ENCODE measurements around the gene PTPRM. TPM values are rescaled to one million over a fixed set of nuclear protein-coding genes. Genes with fewer than 3 reads are reported as not detected.

PTPRM gene
- total RNA-seq, 2 donors from 2014 or later: 12.3 to 15.9 TPM

DNA sequence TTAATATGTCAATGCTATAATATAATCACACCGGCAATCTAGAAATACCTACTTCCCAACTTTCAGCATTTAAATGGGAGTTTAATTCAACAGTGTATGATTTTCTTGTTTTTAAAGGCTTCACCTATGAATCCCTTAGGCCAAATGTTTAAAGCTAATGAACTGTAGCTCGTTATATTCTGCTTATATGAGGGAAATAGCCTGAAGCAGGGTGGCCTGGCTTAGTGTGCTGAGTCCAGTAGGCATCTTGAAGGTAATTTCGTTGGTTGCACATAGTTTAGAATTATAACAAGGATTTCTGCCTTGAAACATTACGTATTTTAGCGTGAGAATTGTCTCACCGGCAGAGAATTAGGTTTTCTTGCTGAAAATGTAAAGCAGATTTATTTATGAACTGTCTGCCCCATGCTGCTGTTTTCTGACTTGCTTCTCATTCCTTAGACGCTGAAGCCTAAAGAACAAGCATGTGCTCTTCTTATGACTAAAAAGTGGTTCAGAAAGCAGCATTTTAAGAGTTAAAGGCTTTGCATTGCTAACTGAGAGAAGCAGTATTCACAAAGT lies 608.5 kb downstream of the PTPRM start:
- intact Hi-C loops (cut with DNase I, micrococcal nuclease): no loop called here
- DNase-seq (no peak), ATAC-seq (no peak)

- ATAC-seq: no peak
- intact Hi-C loops (cut with DNase I, micrococcal nuclease): no loop called here
- DNase-seq: no peak
Measured at GRCh38 chr18:8176109-8176508, 609.0 kb downstream of the PTPRM start.

- DNase-seq (no peak), ATAC-seq (no peak)
- intact Hi-C loops (cut with DNase I, micrococcal nuclease): no loop called here
Measured at GRCh38 chr18:8176554-8176953, 609.4 kb downstream of the PTPRM start.

DNA sequence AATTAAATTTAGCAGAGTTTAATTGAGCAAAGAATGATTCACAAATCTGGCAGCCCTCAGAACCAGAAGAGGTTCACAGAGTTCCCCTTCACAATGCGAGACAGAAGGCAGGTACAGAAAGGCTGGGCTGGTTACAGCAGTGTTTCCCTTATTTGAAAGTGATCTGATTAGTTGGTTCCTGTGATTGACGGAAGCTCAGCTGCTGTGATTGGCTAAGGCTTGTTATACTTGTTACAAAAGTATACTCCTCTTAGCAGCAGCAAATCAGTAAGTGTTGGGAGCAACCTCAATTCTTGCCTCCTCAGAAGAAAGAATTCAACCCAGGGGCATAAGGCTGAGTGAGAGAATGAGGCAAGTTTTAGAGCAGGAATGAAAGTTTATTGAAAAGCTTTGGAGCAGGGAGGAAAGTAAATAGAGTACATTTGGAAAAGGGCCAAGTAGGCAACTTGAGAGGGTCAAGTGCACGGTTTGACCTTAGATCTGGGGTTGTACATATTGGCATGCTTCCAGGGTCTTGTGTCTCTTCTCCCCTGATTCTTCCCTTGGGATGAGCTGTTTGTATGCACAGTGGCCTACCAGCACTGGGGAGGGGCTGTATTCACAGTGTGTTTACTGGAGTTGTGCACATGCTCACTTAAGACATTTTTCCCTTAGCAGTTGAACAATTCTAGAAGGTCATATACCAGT lies 610.4 kb downstream of the PTPRM start:
- DNase-seq (peak in 1 of 2 donors; percentile 28), ATAC-seq (peak; percentile 40)
- intact Hi-C loops (cut with DNase I, micrococcal nuclease): no loop called here

DNA sequence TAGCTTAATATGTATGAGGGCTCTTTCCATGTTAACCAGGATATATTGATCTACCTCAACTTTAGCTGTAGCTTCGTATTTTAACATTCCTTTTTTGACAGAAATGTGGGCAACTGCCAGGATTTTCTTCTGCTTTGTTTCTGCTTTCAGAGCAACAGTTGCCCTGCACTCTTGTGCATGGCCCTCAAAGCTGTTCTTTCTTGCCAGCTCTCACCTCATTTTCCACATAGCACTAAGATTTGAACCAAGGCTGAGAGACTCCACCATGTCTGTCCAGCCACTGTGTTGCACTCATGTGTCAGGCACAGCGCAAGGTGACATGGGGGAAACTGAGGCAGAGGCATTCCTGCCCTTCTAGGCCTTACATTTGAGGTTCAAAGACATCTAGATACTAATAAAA lies 619.3 kb downstream of the PTPRM start:
- no peak for DNase-seq
- intact Hi-C loops (cut with DNase I, micrococcal nuclease): no loop called here
- ATAC-seq: no peak

DNA sequence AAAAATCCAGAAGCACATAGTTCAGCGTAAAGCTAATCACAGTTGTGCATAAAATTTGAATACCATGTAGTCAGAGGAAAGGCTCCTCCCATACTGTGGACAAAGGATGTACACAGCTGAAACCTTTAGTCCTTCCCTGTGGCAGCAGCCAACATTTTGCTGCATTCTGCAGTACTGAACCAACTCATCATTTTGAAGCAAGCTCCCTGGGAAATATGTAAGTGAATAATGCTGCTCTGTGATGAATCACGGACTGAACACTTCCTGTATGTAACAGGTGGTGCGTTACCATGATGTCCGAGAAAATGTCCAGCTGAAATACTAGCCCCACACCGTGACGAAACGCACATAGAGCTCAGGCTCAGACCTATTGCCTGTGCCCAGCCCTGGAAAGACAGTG lies 621.1 kb downstream of the PTPRM start:
- ATAC-seq (no peak), DNase-seq (no peak)
- intact Hi-C loops (cut with DNase I, micrococcal nuclease): no loop called here

- no peak for ATAC-seq
- intact Hi-C loops (cut with DNase I, micrococcal nuclease): no loop called here
- no peak for DNase-seq
Measured at GRCh38 chr18:8190980-8191379, 623.9 kb downstream of the PTPRM start.

DNA sequence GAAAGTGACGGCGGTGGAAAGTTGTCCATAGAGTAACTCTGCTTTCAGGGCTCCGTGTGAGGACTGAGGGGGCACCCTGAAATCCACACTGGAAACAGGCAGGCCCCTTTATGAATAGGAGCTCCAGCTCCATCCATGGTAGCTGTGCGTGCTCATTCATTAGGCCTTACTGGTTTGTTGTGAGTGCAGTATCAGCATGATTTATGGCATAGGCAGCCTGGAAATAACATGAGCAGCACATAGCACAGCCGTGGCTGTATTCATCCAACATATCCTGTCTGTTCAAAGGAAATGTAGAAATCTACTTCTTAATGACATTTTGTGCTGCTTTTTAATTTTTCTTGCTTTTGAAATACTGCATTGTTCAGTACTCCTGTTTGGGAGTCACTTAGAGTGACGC lies 627.3 kb downstream of the PTPRM start:
- intact Hi-C loops (cut with DNase I, micrococcal nuclease): no loop called here
- no peak for ATAC-seq
- DNase-seq: no peak

DNA sequence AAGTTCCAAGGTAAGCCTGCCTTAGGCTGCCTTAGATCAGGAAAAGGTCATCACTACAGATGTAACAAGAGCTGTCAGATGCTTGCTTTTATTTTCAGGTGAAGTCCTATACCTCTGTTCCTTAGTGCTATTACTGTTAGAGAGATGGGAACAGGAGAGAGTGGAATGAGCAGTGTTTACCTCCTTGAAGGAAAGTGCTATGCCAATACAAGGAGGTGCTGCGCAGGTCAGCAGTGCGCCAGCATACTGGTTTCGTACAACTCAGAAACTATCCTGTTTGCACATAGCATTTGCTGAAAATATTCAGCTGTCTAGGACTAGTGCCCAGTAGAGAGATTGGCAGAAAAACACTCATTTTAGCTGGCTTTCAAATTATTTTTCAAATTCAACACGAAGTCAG lies 629.1 kb downstream of the PTPRM start:
- intact Hi-C loops (cut with DNase I, micrococcal nuclease): no loop called here
- no peak for ATAC-seq
- DNase-seq: no peak

DNA sequence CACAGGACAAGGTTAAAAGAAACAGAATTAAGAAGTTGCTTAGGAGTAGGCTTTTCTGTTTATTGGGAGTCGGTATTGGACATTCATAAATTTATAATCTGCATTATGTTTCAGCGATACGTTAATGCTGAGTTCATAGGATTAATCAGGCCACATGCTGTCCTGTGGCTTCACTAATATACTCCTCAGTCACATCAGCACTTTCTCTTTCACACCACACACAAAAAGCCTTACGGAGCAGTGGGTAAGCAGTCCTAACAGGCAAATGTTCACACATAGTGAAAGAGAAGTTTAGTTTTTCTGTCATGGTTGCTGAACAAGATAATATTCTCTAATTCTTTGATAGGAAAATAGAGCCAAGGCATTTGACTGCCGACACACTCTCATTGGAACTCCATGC lies 630.4 kb downstream of the PTPRM start:
- ATAC-seq: no peak
- DNase-seq: no peak
- intact Hi-C loops (cut with DNase I, micrococcal nuclease): no loop called here

DNA sequence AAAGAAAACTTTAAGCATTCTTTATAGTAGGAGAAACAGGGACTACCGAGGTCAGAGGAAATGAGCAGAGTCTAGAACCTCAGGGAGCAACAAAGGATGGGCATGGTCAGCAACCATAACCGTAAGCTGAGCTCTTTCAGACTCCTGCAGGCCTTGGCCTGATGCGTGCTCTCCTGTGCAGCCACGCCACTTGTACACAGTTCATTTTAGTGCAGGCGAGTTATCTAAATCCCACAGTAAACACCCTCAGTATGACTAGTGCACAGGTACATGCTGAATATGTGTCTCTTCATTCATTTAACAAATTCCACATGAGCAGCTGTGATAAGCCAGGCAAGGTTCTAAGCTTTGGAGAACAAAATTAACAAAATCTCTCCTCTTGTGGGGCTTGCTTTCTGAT lies 640.9 kb downstream of the PTPRM start:
- no peak for DNase-seq

DNA sequence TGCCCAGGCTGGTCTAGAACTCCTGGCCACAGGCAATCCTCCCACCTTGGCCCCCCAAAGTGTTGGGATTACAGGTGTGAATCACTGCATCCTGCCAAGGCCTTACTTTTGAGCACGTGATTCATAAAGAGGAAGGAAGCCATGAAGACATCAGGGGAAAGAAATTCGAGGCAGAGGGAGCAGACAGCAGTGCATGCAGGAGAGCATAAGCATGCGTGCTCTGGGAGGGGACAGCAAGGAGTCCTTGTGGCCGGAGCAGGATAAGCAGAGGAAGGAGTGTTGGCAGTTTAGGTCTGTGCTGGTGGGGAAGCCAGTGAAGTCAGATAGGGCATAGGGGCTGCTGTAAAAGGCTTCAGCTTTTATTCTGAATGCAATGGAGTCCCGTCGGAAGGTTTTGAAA lies 641.6 kb downstream of the PTPRM start:
- intact Hi-C loops (cut with DNase I, micrococcal nuclease): no loop called here
- ATAC-seq: no peak
- DNase-seq: no peak

More for the DNA sequence above, 640.9 kb downstream of the PTPRM start:
- intact Hi-C loops (cut with DNase I, micrococcal nuclease): no loop called here
- no peak for ATAC-seq

GRCh38 chr18:8212896-8213780 lies 646.0 kb downstream of the PTPRM start:
- no peak for ATAC-seq
- intact Hi-C loops (cut with DNase I, micrococcal nuclease): no loop called here
- DNase-seq: no peak

DNA sequence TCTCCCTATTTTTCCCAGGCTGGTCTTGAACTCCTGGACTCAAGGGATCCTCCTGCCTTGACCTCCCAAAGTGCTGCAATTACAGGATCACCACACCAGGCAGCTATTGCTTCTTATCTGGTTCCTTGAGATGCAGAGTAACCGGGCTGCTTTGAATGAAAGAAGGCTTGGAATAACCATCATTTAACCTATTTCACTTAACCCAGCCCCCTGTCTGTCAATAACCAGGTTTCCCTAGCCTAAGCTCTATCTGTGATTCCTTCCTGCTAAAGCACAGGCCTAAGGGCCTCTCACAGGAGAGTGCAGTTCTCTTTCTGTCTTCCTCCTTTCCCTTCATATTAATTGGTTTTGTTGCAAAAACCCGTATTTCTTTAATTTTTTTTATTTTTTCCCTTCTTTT lies 648.6 kb downstream of the PTPRM start:
- ATAC-seq (no peak), DNase-seq (no peak)
- intact Hi-C loops (cut with DNase I, micrococcal nuclease): no loop called here

- intact Hi-C loops (cut with DNase I, micrococcal nuclease): no loop called here
- ATAC-seq (no peak), DNase-seq (no peak)
Measured at GRCh38 chr18:8217051-8217564, 650.0 kb downstream of the PTPRM start.

DNA sequence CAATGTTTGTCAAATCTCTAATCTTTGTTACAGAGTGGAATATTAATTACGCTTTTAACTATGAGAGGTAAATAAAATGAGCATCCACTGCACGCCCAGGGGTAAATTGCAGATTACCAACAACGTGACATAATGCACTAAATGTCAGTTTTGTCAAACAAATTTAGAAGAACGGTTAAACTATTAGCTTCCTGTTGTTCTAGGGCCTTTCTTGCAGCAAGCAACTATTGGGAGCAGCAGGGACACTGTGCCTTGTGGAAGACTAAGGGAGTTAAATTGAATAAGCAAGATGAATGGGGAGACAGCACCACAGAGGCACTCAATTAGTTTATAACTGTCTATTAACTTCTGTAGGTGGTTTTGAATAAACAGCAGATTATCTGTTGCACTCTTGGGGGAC lies 651.1 kb downstream of the PTPRM start:
- no peak for DNase-seq
- no peak for ATAC-seq
- intact Hi-C loops (cut with DNase I, micrococcal nuclease): no loop called here

GRCh38 chr18:8221452-8221851 lies 654.3 kb downstream of the PTPRM start:
- DNase-seq (no peak), ATAC-seq (no peak)
- intact Hi-C loops (cut with DNase I, micrococcal nuclease): no loop called here

- ATAC-seq (no peak), DNase-seq (no peak)
- intact Hi-C loops (cut with DNase I, micrococcal nuclease): no loop called here
Measured at GRCh38 chr18:8224576-8224975, 657.5 kb downstream of the PTPRM start.

DNA sequence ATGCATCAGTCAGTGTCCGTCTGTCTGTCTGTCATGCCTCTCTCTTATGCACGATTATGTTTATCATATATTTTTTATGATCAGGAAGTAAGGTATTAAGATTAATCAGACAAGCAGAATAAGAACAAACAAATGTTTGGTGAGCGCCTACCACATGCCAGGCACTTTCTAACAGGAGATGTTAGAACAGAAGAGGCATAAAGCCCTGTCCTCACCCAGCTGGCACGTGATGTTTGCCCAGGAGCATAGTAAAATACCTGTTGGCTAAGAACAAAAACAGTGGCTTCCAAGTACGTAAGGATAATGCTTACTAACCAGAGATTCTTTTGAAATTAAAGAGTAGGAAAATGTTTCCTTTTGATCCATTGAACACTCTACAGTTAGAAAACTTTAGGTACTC lies 661.9 kb downstream of the PTPRM start:
- intact Hi-C loops (cut with DNase I, micrococcal nuclease): no loop called here
- ATAC-seq: no peak
- DNase-seq: no peak

- DNase-seq (no peak), ATAC-seq (no peak)
- intact Hi-C loops (cut with DNase I, micrococcal nuclease): no loop called here
Measured at GRCh38 chr18:8229787-8230186, 662.7 kb downstream of the PTPRM start.
